Testis (tissue), 3 donors: ENCODE results near the gene TEX51. TPM values are rescaled to one million over a fixed set of nuclear protein-coding genes. Genes with fewer than 3 reads are reported as not detected.

Experiments used
- DNase-seq: peaks from one replicate; pipeline ENCODE4 v3.0.0-alpha.2; 2019
- H3K27ac ChIP-seq, 2 donors: fragments of 200-600 bp; sonication (generic); one replicate each; pipeline ENCODE4 v1.5.1; 2019
- H3K27me3 ChIP-seq: fragments of 200-600 bp; sonication (generic); one replicate; pipeline ENCODE4 v1.5.1; 2019
- H3K36me3 ChIP-seq: fragments of 200-600 bp; sonication (generic); one replicate; pipeline ENCODE4 v1.5.1; 2017; ENCODE audit warnings: low read depth; ENCODE audit errors: missing control alignments
- H3K4me1 ChIP-seq: fragments of 200-600 bp; sonication (generic); one replicate; pipeline ENCODE4 v1.5.1; 2019
- H3K4me3 ChIP-seq, 2 donors: fragments of 200-600 bp; sonication (generic); one replicate each; pipeline ENCODE4 v1.5.1; 2017 to 2019
- H3K9me3 ChIP-seq: fragments of 200-600 bp; sonication (generic); one replicate; pipeline ENCODE4 v1.5.1; 2017
- CTCF ChIP-seq, 3 experiments: fragments of 450-650 bp in 2 of 3; fragments of 200-600 bp in 1 of 3; sonication (generic) in 1 of 3; IDR thresholded peaks; one replicate each; pipeline ENCODE4 v1.5.1; 2016 to 2019; ENCODE audit warnings: antibody characterized with exemption in 3 of 3, mild to moderate bottlenecking in 2 of 3, moderate library complexity in 1 of 3
- POLR2A ChIP-seq: fragments of 450-650 bp; IDR thresholded peaks from one replicate; pipeline ENCODE4 v1.6.1; 2017; ENCODE audit warnings: antibody characterized with exemption, mild to moderate bottlenecking, moderate library complexity
- WGBS, 2 donors: methylation state at CpG; one replicate each; pipeline ENCODE4 v1.1.5; 2018; 5-methylcytosine and 5-hydroxymethylcytosine counted together
- intact Hi-C: fragments of 100-400 bp; cut with DNase I; formaldehyde crosslinking; loops from one replicate; pipeline ENCODE4 v1.15.1; 2023; ENCODE audit warnings: low total_unique reads
- polyA plus RNA-seq: library from polyadenylated mRNA; stranded (reverse); fragments of 350-450 nt; fragmentation: Illumina TruSeq; extraction: RNeasy Lipid Tissue Mini Kit (QIAGEN cat#74804); gene quantifications from one replicate; pipeline ENCODE4 v1.2.3, GENCODE V29; 2014; ENCODE audit warnings: low read depth, low replicate concordance; ENCODE audit not compliant: insufficient read depth
- total RNA-seq, 2 donors: library from RNA; depleted of rRNA; stranded (reverse); fragments of >200 nt; gene quantifications; one replicate each; pipeline ENCODE4 v1.2.3, GENCODE V29; 2016

The TEX51 gene
- total and polyA plus RNA-seq, 3 donors from 2014 or later, result 16.3 to 111 (median 40.9) TPM

- WGBS, 2 donors, result 57 to 63% methylated on average over 1 of the region's 1 CpG
- Histone ChIP-seq H3K9me3 (no peaks in the 10 kb centered on the region), H3K27ac (no peak overlapping the region), H3K36me3 (no peaks in the 10 kb centered on the region), H3K4me1 (no peaks in the 10 kb centered on the region), H3K4me3 (no peak overlapping the region), H3K27me3 (no peaks in the 10 kb centered on the region)
- TF ChIP-seq CTCF (IDR thresholded peaks at IDR 0.05) (no peak), POLR2A (no peak)
- DNase-seq, result no peak
- intact Hi-C loops, result no loop called here
Measured at GRCh38 chr2:126862730-126863129, 36.0 kb upstream of the TEX51 start.

- WGBS, 2 donors, result 62 to 64% methylated on average over 5 of the region's 5 CpGs
- no peak for DNase-seq
Measured at GRCh38 chr2:126863336-126864015, 35.2 kb upstream of the TEX51 start.

GRCh38 chr2:126864861-126865260 lies 33.8 kb upstream of the TEX51 start:
- 61 to 73% methylated on average over 3 of the region's 3 CpGs for WGBS, 2 donors
- Histone ChIP-seq H3K9me3 (no peaks in the 10 kb centered on the region), H3K4me1 (no peaks in the 10 kb centered on the region), H3K27me3 (no peaks in the 10 kb centered on the region), H3K36me3 (no peaks in the 10 kb centered on the region), H3K27ac (no peak overlapping the region), H3K4me3 (no peak overlapping the region)
- no peak for TF ChIP-seq POLR2A
- TF ChIP-seq CTCF (IDR thresholded peaks at IDR 0.05), result no peak
- intact Hi-C loops, result no loop called here
- no peak for DNase-seq

More at GRCh38 chr2:126863336-126864015, 35.2 kb upstream of the TEX51 start:
- no peak overlapping the region for H3K4me3 ChIP-seq
- no peaks in the 10 kb centered on the region for H3K4me1 ChIP-seq
- intact Hi-C loops, result no loop called here
- TF ChIP-seq CTCF (IDR thresholded peaks at IDR 0.05), result no peak
- no peak for TF ChIP-seq POLR2A
- no peaks in the 10 kb centered on the region for H3K9me3 ChIP-seq
- no peaks in the 10 kb centered on the region for H3K27me3 ChIP-seq
- no peak overlapping the region for H3K27ac ChIP-seq
- no peaks in the 10 kb centered on the region for H3K36me3 ChIP-seq

GRCh38 chr2:126866451-126866850 lies 32.2 kb upstream of the TEX51 start:
- TF ChIP-seq POLR2A, result no peak
- no peak for TF ChIP-seq CTCF (IDR thresholded peaks at IDR 0.05)
- Histone ChIP-seq H3K27me3 (no peaks in the 10 kb centered on the region), H3K9me3 (no peaks in the 10 kb centered on the region), H3K4me1 (no peaks in the 10 kb centered on the region), H3K36me3 (no peaks in the 10 kb centered on the region), H3K4me3 (no peak overlapping the region), H3K27ac (no peak overlapping the region)
- intact Hi-C loops, result no loop called here
- DNase-seq, result no peak
- WGBS, 2 donors, result 95 to 96% methylated on average over 4 of the region's 4 CpGs

GRCh38 chr2:126874961-126875360 lies 23.7 kb upstream of the TEX51 start:
- no peaks in the 10 kb centered on the region for H3K27me3 ChIP-seq
- TF ChIP-seq CTCF (IDR thresholded peaks at IDR 0.05), result no peak
- TF ChIP-seq POLR2A, result no peak
- intact Hi-C loops, result no loop called here
- no peaks in the 10 kb centered on the region for H3K9me3 ChIP-seq
- H3K4me1 ChIP-seq, result no peaks in the 10 kb centered on the region
- H3K4me3 ChIP-seq, result no peak overlapping the region
- no peak overlapping the region for H3K27ac ChIP-seq
- DNase-seq, result no peak
- WGBS, 2 donors, result 90 to 91% methylated on average over 3 of the region's 3 CpGs
- H3K36me3 ChIP-seq, result no peaks in the 10 kb centered on the region
